ENCODE data around the gene FBL.

DNA sequence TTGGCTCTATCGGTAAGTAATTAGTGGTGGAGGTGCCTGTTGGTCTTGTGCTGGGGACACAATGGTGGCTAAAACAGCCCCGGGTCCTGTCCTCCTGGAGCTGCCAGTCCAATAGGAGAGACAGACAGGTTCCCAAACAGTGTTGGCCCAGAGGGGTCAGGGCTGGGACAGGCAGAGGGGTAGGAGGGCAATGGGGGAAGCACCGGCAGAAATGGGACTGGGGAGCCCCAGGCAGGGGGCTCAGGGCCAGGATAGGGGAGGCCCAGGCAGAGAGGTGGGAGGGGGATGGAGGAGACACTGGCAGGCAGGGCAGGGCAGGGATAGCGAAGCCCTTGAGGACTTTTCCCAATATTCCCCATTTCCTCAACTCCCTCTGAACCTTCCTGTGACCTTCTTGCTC lies 2.2 kb upstream of the FBL start:
- TF ChIP-seq EZH2 (IDR thresholded peaks at IDR 0.05; ENCODE audit: insufficient read depth, poor library complexity, severe bottlenecking) (no peak), EZH2phosphoT487 (IDR thresholded peaks at IDR 0.05; ENCODE audit: insufficient read depth, low read depth) (no peak)

Data from GM23248 (cell line).